Activated CD4-positive, alpha-beta T cell treated with anti-CD3 and anti-CD28 coated beads, Interleukin-2, amount 50 U/mL, for 16 hours (primary cell): ENCODE measurements around the gene NUCKS1.

Experiments
- DNase-seq: peaks from one replicate; pipeline ENCODE4 v3.0.0-alpha.2; 2020

Gene NUCKS1

DNA sequence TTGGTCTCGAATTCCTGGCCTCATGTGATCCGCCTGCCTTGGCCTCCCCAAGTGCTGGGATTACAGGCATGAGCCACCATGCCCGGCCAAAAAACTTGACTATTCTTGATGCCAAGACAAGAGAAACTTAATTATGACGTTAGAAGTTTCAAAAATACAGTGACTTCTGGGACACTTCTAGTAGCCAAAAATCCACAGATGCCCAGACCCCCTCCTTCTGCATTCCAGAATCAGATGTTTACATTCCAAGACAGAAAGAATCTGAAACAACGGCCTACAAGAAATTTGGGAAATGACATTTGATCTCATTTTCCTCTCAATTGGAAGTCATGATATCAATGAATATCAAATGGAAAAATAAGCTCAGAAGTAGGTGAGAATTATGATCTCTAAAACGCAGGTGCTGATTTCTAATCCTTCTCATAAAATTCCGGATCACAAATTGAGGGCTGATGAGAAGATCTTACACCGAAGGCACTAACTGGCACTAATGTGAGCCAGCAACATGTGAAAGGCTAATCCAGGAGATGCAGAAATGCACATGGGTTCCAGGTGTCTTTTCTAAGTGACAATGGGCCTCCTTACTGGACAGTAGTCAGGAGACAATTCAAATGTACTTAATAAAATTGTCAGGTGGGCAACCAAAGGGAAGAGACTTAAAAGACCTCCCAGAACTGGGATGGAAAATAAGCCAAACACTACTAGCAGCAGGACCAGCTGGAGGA, 19.8 kb upstream of the NUCKS1 start:
- DNase-seq, result no peak

DNA sequence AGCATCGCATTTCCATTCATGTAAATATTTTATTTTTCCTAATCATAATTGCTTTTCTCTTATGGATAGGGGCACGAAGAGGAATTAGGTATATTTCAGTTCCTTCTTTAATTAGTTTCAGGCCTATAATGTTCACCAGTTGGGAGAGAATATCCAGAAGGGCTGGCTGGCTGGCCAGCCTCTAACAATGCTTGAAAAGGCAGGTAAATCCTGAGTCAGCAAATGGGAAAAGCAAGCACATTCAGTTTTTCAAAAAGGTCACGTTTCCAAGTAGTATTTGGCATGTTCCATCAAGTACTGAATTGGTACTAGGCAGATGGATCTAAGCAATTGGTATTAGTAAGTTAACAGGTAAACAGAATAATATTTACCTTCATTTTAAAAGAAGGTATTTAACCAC, 17.3 kb upstream of the NUCKS1 start:
- DNase-seq, result no peak

DNA sequence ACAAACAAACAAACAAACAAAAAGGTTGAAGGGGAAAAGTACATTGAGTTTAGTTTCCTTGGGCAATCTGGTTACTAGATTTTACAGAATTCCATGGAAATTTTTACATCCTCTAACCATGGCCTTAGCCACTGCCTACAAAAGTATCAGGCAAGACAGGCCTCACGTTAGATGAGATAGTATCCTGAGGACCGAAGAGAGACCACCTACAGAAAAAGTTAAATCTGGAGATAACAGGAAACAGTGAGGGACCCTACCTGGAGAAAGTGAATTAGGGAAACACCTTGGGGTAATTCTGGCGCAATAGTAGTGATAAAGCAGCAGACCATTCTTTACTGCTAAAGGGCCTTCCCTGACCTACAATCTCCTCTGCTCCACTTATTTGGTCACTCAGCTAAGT, 16.6 kb upstream of the NUCKS1 start:
- no peak for DNase-seq

DNA sequence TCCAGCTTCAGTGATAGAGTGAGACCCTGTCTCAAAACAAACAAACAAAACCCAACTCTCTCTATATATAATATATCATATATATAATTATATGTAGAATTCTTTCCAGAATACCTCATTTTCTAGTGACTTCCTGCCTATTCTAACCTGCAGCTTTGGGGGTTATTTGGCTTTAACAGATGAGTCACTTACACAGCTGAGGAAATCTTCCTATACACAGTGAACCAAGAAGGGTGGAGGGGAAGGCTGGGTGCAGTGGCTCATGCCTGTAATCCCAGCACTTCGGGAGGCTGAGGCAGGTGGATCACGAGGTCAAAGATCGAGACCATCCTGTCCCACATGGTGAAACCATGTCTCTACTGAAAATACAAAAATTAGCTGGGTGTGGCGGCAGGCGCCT, 16.1 kb upstream of the NUCKS1 start:
- DNase-seq, result no peak

DNA sequence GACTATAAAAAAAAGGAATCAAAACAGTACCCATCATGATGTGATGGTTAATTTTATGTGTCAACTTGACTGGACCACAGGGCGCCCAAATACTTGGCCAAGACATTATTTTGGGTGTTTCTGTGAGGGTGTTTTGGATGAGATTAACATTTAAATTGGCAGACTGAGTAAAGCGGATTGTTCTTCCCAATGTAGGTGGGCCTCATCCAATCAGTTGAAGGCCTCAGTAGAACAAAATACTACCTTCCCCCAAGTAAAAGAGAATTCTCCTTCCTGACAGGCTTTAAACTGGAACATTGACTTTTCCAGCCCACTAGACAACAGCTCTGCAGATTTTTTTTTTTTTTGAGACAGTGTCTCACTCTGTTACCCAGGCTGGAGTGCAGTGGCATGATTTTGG, 14.6 kb upstream of the NUCKS1 start:
- DNase-seq, result no peak

DNA sequence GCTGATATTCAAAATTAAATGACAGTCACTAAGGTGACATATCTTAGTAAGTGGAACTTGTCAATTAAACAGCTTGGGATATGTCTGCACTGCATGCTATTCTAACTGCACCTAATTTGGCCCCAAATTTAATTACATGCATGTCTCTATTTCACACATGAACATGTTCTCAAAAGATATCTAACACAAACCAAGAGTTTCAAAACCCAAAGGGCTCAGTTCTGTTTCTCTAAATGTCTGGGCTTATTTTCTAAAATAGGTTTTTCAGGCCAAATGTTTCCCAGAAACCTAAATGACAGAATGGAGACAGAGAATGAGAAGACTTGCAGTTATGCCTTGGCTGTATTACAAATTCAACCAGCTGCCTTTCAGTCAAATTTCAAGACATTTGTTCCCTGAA, 14.0 kb upstream of the NUCKS1 start:
- peak; percentile 27 for DNase-seq

DNA sequence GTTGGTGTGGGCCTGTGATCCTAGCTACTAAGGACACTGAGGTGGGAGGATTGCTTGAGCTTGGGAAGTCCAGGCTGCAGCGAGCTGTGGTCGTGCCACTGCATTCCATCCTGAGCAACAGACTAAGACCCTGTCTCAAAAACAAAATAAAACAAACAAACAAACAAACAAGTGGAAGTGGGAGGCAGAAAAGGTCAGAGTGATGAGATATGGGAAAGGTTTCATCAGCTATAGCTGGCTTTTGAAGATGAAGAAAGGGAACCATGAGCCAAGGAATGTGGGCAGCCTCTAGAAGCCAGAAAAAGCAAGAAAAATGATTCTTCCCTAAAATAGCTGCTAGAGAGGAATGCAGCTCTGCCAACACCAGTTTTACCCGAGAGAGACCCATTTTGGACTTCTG, 10.6 kb upstream of the NUCKS1 start:
- DNase-seq, result no peak

DNA sequence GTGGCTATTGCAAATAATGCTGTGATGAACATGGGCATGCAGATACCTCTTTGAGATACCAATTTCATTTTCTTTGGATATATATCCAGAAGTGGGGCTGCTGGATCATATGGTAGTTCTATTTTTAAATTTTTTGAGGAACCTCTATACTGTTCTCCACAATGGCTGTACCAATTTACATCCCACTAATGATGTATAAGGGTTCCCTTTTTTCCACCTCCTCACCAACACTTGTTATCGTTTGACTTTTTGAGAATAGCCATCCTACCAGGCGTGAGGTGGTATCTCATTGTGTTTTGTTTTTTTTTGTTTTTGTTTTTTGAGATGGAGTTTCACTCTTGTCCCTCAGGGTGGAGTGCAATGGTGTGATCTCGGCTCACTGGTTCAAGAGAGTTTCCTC, 6.6 kb upstream of the NUCKS1 start:
- no peak for DNase-seq

DNA sequence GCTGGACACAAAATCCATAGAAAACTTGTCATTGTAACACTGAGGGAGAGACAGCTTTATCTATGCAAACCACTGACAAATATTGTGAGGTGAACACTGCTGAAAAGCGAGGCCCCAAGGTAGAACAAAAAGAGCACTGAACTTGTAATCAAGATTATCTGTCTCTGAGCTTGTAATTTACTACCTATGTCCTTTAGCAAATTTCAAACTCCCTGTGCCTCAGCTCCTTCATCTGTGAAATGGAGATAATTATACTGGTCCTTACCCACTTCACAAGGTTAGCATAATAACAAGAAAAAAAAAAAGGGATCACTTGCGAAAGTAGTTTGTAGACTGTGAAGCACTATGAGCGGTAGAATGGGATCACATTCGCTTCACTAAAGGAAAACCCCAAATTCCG, 4.9 kb upstream of the NUCKS1 start:
- DNase-seq, result no peak

DNA sequence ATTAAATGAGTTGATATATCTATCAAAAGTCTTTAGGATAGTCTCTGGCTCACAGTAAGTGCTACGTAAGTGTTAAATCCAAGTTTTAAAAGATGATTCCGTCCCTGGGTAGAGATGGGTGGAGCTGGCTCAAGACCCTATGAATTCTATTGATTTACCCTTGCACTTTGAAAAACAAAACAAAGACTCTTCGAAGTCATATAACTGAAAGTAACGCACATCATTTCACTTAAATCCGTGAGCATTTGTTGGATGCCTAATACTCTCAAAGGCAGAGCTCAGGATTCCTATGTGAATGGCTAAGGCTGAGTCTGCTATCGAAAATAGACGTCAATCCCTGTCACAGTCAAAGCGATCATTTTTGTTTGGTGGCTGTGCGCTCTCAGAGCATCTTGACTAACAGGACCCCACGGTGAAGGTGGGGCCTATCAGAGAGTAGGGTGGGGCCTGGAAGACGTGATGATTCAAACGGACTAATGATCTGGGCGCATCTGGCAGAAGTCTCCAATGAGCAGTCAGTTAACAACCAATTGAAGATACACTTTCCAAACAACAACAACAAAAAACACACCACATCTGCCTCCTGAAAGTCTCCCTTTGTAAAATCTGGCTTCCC, 1.2 kb upstream of the NUCKS1 start:
- DNase-seq, result no peak

DNA sequence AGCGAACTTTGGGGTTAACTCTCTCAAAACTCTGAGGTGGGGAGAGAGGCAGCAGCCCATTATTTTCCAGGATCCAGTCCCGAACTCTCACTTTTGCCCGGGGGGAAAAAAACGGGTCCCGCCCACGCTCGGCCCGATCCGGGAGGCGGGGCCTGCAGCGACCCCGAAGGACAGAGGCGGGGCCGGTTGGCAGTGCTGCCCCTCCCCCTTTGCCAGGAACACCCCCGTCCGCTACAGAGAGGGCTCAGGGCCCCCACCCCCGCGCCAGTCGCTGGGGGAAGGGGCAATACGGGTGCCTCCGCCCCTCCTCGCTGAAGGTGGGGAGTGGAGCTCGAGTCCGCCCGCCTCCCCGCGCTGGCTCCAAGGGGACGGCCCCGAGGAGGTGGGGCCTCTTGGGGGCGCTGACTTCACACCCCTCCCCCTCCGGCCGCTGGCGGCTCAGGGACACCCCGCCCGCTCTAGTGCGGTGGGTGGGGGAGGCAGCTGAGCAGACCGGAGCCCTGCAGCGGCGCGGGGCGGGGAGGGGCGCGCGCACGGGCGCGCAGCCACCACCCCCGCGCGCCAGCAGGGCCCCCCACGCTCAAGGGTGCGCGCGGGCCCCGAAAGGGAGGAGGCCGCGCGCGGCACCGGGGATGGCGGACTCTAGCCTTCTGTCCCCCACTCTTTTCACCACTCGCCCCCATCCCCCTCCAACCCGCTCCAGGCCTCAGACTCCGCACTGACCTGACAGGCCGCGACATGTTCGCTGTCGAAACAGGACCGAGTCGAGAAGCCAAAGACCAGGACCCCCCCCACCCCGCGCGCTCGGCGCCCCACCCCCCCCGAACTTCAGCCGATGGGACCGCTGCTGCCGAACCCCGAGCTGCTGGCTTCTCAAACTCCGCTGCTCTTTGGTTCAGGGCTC, 496 bp downstream of the NUCKS1 start:
- peak; percentile 97 for DNase-seq

DNA sequence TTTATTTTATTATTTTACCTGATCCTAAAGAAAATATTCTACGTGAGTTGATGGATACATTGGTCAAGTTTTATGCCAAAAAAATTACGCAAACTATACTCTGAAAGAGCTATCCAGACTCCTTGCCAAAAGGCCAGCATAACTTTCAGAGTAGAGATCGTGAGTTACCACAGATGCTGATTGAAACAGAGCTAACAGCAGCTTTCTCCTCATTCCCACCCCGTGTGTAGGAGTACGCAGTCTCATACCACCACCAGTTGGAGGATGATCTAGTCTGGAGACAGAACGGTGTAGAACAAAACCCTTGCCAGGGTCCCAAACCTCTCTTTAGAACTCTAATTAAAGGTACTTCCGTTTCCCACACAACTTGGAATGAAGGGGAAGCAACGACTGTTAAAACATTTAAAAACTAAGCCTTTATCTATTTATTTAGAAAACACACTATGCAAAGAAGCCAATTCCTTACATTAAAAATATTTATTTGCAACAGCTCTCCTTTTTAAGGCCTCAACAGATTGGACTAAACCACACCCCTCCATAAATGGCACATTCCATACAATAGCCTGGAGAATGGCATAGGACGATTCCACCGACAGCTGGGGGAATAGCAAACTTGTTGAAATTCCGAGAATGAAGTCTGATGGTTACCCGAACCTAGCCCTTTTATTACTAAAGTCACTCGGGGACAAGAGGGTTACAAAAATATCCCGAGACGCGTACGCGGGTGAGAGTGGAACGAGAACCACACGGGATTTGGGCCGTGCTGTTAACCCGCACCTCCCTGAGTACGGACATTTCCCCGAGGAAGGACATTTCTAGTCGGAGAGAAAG, 1.4 kb downstream of the NUCKS1 start:
- DNase-seq, result peak; percentile 57

DNA sequence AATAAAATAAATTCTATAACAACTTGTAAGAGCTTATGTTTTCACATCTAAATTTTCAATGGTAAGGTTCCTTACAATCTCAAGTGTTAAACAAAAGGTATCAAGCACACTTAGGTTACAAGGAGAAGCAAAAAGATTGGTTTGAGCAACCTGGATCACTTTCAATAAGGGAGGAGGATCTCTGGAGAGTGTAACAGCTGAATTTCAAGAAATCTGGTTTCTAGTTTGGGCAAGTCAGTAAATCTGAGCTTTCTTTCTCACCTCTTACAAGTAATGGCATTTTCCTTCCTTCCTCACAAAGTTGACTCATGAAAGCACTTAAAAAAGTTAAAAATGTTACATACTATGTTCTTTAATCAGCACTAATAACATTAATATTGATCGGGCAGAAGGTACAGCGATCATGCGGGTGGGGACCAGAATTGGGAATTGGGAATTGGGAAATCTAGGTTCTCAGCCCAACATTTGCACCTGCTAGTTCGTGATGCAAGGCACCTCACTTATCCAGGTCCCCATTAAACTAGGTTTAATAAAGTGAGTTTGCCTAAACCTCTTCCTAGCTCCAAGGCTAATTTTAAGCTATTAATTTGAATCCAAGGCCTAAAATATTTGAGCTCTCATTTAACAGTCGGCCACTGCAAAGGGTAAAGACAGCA, 3.1 kb downstream of the NUCKS1 start:
- no peak for DNase-seq

DNA sequence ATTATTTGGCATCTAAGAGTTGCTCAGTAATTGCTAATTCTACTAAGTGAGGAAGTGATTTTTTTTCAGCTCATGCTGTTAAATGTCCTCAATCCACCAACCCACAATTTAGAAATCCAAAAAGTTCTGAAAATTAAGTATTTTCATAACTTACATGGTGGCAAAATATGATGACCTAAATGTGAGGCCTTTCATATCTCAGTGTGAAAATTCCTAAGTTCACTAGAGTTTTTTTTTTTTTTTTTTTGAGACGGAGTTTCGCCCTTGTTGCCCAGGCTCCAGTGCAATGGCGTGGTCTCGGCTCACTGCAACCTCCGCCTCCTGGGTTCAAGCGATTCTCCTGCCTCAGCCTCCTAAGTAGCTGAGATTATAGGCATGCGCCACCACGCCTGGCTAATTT, 5.6 kb downstream of the NUCKS1 start:
- DNase-seq, result no peak

DNA sequence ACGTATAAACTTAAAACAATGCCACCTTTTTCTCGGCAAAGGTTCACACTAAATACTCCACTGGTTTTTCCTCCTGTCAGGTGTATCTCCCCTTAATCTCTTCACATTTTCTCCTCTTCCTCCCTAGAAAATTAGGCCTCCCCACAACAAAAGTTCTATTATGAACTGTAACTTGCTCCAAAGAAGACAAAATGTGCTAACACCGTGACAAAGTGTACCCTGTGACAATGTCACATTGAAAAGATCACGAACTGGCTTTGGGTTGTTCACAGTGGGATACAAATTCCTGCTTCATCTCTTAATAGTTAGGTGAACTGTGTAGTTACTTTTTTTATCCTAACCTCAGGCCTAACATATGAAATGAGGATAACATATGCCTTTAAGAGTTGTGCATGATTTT, 6.0 kb downstream of the NUCKS1 start:
- DNase-seq, result no peak

DNA sequence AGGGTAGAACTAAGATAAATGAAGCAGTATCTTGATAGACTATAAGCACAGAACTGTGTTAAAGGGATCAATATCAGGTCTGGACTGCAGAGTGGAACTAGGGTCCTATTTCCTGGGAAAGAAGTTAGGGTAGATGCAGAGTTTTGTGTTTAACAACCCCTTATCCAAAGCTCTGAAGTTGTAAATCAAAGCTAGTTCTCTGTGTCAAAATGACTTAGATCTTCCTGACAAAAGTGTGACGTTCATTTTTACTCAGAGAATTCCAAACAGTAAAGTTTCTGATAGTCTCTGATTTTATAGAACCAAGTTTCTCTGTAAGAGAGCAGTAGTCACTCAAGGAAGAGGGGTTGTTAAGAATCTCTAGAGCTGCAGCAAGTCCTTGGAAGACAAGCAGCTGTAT, 8.3 kb downstream of the NUCKS1 start:
- DNase-seq, result no peak

DNA sequence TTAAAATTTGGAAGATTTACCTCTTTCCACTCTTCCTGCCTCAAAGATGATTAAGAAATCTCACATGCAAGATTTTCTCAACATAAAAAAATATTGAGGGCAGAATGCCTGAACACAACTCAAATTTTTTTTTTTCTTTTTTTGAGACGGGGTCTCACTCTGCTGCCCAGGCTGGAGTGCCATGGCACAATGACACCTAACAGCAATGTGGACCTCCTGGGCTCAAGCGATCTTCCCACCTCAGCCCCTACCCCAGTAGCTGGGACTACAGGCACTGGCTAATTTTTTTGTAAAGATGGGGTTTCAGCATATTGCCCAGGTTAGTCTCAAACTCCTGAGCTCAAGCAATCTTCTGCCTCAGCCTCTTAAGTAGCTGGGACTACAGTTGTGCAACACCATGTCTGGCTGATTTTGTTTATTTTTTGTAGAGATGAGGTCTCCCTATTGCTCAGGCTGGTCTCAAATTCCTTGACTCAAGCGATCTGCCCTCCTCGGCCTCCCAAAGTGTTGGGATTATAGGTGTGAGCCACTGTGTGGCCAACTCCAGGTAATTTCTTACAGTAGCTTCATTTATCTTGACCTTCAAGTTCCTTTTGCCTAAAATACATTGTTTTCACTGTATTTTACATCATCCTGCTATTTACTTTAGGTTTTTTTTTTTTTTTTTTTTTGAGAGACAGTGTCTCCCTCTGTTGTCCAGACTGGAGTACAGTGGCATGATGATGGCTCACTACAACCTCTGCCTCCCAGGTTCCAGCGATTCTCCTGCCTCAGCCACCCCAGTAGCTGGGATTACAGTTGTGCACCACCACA, 10.4 kb downstream of the NUCKS1 start:
- no peak for DNase-seq

DNA sequence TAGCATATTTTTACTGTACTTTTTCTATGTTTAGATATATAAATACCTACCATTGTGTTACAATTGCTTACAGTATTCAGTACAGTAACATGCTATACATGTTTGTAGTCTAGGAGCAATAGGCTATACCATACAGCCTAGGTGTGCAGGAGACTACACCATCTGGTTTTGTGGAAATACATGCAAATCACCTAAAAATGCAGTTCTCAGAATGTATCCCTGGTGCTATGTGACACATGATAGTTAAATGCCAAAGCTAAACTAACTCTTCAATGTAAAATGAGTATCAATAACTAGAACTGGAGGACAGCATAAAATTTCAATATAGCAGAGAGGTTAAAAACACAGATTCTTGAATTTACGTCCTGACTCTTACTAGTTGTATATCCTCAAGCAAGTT, 14.8 kb downstream of the NUCKS1 start:
- DNase-seq, result no peak

DNA sequence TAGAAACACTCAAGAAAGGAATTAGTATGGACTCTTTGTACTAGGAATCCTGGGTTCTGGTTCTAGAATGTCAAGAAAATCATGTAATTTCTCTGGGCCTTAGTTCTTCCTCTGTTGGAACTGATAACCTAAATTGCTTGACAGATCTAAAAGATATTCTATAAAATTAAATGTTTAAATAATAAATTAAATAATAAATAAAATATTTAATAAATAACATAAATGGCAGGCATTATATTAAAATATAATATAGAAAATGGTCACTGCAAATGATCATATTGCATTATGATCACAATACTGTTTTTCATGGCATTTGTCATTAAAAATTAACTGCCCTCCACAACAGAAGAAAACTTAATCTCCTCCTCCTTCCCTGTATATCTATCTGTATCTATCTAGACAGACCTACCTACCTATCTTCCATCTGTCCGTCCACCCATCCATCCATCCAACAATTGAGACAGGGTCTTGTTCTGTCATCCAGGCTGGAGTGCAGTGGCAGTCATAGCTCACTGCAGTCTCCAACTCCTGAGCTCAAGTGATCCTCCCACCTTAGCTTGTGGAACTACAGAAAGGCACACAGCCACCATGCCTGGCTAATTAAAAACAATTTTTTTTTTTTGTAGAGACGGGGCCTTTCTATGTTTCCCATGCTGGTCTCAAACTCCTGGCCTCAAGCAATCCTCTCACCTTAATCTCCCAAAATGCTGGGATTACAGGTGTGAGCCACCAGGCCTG, 16.4 kb downstream of the NUCKS1 start:
- DNase-seq, result no peak

DNA sequence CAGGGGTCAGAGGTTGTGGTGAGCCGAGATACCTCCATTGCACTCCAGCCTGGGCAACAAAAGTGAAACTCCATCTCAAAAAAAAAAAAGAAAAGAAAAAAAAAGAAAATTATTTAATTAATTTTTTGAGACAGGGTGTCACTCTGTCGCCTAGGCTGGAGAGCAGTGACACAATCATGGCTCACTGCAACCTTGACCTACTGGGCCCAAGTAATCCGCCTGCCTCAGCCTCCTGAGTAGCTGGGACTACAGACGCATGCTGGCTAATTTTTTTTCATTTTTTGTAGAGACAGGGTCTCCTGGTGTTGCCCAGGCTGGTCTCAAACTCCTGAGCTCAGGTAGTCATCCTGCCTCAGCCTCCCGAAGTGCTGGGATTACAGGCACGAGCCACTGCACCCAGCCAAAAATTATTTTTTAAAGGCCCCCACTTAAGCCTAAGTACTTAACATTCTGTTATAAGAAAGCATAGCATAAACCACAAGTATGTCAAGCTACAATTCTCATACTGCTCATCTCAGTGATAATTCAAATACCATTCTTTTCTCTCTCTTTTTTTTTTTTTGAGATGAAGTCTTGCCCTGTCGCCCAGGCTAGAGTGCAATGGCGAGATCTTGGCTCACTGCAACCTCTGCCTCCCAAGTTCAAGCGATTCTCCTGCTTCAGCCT, 19.9 kb downstream of the NUCKS1 start:
- no peak for DNase-seq
